HL-60 (cell line): ENCODE results near the gene ALKBH5.

Experiments used
- DNase-seq, 2 experiments: peaks; one replicate each; pipeline ENCODE4 v3.0.0-alpha.2; 2010 to 2020; ENCODE audit warnings: low read depth in 1 of 2, low spot score in 1 of 2
- H3K27ac ChIP-seq: fragments of 250-450 bp; sonication (Bioruptor Pico); replicated peaks from 2 replicates; pipeline ENCODE4 v1.5.1; 2020; ENCODE audit warnings: mild to moderate bottlenecking, moderate library complexity
- H3K27me3 ChIP-seq: fragments of 250-450 bp; sonication (Bioruptor Pico); 2 replicates; pipeline ENCODE4 v1.5.1; 2021; ENCODE audit warnings: mild to moderate bottlenecking, moderate library complexity; ENCODE audit not compliant: insufficient read depth, poor library complexity, severe bottlenecking
- H3K4me3 ChIP-seq: replicated peaks from 2 replicates; pipeline ENCODE4 v1.5.1; 2011; ENCODE audit warnings: mild to moderate bottlenecking, control low read depth, low read length; ENCODE audit not compliant: insufficient read depth
- CTCF ChIP-seq: IDR thresholded peaks from one replicate; pipeline ENCODE4 v1.5.1; 2011; ENCODE audit warnings: low read length, control low read depth, inconsistent platforms; ENCODE audit not compliant: insufficient read depth
- GABPA ChIP-seq: IDR thresholded peaks from 2 replicates; pipeline ENCODE4 v1.6.1; 2012; ENCODE audit warnings: low read depth
- POLR2AphosphoS5 ChIP-seq: IDR thresholded peaks from 2 replicates; pipeline ENCODE4 v1.6.1; 2012; ENCODE audit warnings: low read depth
- REST ChIP-seq: IDR thresholded peaks from 2 replicates; pipeline ENCODE4 v1.6.1; 2012; ENCODE audit warnings: low read depth; ENCODE audit not compliant: insufficient replicate concordance
- SPI1 ChIP-seq: IDR thresholded peaks from 2 replicates; pipeline ENCODE4 v1.6.1; 2012; ENCODE audit warnings: low read depth, mild to moderate bottlenecking, borderline replicate concordance

Gene ALKBH5

GRCh38 chr17:18224053-18224386 is 40.4 kb downstream of the ALKBH5 start:
- no peak overlapping the region for H3K4me3 ChIP-seq
- no peak for DNase-seq
- TF ChIP-seq SPI1 (no peak), CTCF (no peak), POLR2AphosphoS5 (no peak), REST (no peak), GABPA (no peak)
- no peak overlapping the region for H3K27ac ChIP-seq
- no peaks in the 10 kb centered on the region for H3K27me3 ChIP-seq

GRCh38 chr17:18224387-18225120 is 40.9 kb downstream of the ALKBH5 start:
- Histone ChIP-seq H3K27me3 (no peaks in the 10 kb centered on the region), H3K27ac (no peak overlapping the region), H3K4me3 (peak overlapping the region; percentile 23; the same call in 1 of the 2 replicates)
- TF ChIP-seq REST (no peak), GABPA (no peak), SPI1 (no peak), POLR2AphosphoS5 (no peak), CTCF (no peak)
- DNase-seq = no peak

- TF ChIP-seq POLR2AphosphoS5 (no peak), SPI1 (no peak), GABPA (no peak), CTCF (no peak), REST (no peak)
- DNase-seq = peak; percentile 63 to 84
- H3K27me3 ChIP-seq = no peaks in the 10 kb centered on the region
- H3K27ac ChIP-seq = no peak within 1 kb of the TSS
- peak within 1 kb of the TSS; percentile 59 for H3K4me3 ChIP-seq
Observed at GRCh38 chr17:18225121-18225641, 41.6 kb downstream of the ALKBH5 start, which contains the start of gene LLGL1. Gene LLGL1 (plus strand): TSS chr17:18225635. CDS start chr17:18225683, 48 bp downstream.
